NCI-H82 treated with DMSO at 0.1 percent for 48 hours (cell line): ENCODE results near the gene TBC1D3B.
"Not testable (repeated sequence)": the region's sequence is repeated elsewhere in the genome, so short reads cannot be mapped to it uniquely, and the experiment has no call there.

Experiments
- DNase-seq: peaks from one replicate; lab custom pipeline; 2025; ENCODE audit not compliant: unreplicated experiment; lab: John Stamatoyannopoulos, UW

TBC1D3B gene

DNA sequence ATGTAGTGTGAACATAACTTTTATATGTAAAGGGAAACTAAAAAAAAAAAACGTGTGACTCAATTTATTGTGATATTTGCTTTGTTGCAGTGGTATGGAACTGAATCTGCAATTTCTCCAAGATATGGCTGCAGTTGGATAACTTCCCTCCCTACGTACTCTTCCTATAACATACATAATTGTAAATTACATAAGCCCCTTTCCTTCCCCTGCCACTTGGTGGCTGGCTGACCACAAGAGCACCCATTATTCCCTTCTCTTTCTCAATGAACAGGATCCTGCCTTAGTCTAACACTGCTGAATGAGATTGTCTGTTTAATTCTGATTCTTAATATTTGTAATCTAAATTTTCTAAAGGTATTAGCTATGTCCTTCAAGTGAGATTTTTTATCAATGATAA, 45.0 kb downstream of the TBC1D3B start:
- no peak for DNase-seq

DNA sequence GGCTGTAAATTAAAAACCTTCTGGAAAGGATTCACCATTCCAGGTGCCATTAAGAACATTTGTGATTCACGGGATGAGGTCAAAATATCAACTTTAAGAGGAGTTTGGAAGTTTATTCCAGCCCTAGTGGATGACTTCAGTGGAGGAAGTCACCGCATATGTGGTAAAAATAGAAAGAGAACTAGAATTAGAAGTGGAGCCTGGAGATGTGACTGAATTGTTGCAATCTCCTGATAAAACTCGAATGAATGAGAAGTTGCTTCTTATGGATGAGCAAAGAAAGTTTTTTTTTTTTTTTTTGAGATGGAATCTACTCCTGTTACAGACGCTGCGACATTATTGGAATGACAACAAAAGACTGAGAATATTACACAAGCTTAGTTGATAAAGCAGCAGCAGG, 46.1 kb downstream of the TBC1D3B start:
- DNase-seq, result no peak

DNA sequence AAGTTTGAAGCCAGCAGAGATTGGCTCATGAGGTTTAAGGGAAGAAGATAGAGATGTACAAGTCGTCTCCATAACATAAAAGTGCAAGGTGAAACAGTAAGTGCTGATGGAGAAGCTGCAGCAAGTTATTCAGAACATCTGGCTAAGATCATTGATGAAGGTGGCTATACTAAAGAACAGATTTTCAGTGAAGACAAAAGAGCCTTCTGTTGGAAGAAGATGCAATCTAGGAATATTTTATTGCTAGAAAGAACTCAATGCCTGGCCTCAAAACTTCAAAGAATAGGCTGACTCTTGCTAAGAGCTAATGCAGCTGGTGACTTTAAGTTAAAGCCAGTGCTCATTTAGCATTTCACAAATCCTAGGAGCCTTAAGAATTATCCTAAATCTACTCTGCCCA, 46.8 kb downstream of the TBC1D3B start:
- DNase-seq, result no peak

DNA sequence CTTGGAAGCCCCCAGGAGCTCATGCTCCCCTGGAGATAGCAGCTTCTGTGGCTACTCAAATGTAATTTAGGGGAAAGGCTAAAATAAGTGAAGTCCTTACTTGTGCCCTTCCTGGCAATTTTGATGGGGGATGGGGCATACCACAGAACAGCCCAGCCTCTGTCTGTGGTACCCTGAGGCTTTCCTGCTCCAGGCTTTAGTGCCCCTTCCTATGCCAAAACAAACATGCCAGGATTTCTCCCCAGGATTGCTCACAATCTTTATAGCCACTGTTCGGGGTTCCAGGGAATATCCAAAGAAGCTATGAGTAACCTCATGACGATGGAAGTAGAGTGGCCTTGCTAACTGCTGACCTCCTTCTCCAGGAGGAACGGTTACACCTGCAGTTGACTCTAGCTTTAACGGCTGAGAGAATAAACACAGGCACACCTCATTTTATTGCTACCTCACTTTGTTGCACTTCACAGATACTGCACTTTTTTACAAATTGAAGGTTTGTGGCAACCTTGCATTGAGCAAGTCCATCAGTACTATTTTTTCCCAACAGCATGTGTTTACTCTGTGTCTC, 47.9 kb downstream of the TBC1D3B start:
- DNase-seq, result no peak

DNA sequence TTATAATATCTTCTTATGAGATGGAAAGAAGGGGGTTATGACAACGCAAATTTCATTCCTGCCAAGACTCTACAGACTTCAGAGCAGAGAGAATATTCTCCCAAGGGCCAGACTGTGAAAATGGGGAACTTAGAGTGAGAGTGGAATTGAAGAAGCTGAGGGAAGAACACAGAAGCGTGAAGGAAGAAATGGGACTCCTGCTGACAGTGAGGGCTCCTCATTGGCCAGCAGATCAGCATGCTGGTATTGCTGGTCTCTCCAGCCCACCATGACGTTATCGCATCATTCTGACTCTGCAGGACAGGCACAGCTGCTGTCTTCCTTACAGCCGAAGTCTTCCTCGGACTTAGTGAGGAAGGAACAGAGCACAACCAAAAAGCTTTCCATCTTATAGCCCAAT, 48.5 kb downstream of the TBC1D3B start:
- DNase-seq, result no peak

DNA sequence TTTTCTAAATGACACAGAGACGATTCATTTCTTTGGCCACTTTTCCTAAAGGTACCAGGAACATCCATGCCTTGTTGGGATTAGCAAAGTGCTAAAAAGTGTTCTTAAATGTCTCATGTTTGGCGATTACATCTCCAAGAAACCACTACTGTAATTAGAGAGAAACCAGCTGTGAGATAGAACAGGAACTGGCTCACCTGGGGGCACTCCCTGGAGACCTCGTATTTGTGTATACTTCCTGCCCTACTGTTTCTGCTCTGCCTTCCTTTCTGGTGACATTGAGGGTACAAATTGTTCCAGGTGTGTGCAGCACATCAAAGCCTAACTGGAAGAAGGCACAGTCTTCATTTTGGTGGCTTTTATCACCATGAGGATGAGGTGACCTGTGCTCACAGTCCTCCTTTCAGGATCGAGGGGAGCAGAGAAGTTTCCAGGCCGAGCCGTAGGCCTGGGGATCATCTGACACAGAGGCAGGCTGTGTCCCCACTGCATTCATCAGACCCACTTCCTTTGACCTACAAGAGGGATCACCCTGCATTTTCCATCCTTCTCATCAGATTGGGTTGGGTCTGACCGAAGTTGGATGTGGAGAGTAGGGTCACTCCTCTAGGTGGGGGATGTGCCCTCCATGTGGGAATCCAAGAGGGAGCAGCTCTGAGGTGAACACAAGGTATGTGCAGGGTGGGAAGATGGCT, 49.1 kb downstream of the TBC1D3B start:
- no peak for DNase-seq

DNA sequence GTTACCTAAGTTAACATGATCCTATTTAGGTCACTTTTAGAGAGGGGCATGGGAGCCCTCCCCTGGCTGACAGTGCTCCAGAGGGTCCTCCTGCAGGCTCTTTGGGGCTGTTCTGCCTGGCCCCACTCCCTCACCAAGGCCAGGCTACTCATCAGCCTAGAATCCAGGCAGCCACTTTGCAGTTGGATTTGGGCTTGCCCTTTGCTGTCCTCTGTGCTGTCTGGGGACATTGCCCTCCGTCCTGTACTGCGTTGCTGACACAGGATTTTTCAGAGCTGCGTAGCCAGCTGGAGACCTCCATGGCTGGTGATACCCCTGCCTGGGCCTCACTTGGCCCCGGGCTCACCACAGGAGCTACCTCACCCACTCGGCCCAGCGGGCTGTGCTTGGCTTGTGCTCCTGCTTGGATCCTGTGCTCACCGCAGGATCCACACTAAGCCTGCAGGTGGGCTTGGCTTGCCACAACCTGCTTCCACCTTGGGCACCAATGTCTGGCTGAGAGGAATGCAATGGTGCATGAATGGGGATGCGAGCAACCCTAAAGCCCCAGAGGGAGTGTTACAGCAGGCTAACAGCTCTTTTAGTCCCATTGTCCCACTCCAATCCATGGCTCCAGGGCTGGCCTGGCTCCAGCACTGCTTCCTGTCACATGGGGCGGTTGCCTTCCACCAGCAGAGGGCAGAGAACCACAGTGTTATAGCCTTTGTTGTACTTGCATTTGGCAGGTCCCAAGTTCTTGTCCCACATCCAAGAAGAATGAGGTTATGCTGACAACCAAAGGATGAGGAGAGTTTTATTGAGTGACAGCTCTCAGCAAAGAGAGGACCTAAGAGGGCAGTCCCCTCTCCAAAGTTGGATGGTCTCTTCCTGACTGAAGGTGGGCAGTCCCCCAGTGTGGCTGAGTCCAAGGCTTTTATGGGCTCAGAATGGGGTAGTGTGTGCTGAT, 51.3 kb downstream of the TBC1D3B start:
- no peak for DNase-seq

DNA sequence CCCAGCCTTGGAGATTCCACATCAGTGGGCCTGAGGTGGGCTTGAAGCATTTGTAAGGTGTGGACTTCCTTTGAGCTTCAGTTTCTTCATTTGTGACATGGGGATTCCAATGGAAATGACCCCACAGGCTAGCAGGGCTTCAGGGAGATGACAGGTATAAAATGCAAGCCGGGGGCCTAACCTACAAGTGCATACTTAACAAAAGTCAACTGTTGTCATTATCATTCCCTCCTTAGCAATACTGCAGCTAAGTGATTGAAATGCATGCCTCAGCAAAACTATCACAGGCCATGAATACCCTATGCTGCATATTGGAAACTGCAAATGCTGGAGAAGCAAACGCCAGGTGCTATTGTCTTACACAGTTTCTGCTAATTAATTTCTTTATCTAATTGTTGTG, 53.0 kb downstream of the TBC1D3B start:
- no peak for DNase-seq

DNA sequence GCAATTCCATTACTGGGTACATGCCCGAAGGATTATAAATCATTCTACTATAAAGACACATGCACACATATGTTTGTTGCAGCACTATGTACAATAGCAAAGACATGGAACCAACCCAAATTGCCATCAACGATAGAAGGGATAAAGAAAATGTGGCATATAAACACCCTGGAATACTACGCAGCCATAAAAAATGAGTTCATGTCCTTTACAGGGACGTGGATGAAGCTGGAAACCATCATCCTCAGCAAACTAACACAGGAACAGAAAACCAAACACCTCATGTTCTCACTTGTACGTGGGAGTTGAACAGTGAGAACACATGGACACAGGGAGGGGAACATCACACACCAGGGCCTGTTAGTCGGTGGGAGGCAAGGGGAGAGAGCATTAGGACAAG, 55.3 kb downstream of the TBC1D3B start:
- not testable (repeated sequence) for DNase-seq

DNA sequence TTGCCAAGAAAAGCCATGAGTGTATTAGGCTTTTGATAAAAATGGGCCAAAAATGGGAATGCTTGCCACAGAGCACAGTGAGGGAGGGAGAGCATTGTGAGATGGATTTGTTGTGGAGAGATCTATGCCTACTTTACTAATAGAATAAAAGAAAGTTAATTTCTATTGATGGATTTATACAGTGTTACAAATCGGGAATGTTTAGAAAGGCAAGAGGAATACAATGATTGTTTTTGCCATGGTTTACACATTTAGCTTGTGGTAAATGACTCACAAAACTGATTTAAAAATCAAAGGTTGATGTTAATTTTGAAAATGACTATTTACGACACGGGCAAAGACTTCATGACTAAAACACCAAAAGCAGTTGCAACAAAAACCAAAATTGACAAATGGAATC, 56.2 kb downstream of the TBC1D3B start:
- no peak for DNase-seq

DNA sequence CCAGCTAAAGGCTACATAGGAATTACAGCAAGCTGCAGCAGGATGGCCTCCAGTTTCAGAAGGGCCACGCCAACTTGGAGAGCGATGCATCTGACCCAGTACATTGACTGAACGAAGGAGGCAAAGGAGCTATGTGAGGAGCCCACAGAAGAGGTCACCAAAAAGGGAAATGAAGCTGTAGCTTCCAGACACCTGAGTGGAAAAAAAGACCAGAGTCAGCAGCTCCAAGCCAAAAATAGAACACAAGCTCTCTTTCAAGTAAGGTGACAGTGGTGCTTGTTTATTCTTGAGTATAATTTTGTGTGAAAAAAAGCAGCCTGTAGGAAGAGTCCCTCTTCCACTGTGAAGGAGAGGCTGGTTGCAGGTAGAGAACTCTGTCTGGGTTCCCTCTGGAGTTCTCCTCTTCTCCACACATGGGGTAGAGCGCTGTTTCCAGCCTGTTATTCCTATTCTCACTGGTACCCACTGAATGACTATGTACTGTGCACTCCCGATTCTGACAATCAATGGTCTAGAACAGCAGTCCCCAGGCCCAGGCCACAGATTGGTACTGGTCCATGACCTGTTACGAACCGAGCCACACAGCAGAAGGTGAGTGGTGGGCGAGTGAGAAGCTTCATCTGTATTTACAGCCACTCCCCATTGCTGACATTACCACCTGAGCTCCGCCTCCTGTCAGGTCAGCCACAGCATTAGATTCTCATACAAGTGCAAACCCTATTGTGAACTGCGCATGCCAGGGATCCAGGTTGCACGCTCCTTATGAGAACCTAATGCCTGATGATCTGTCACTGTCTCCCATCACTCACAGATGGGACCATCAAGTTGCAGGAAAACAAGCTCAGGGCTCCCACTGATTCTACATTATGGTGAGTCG, 57.7 kb downstream of the TBC1D3B start:
- DNase-seq, result no peak

DNA sequence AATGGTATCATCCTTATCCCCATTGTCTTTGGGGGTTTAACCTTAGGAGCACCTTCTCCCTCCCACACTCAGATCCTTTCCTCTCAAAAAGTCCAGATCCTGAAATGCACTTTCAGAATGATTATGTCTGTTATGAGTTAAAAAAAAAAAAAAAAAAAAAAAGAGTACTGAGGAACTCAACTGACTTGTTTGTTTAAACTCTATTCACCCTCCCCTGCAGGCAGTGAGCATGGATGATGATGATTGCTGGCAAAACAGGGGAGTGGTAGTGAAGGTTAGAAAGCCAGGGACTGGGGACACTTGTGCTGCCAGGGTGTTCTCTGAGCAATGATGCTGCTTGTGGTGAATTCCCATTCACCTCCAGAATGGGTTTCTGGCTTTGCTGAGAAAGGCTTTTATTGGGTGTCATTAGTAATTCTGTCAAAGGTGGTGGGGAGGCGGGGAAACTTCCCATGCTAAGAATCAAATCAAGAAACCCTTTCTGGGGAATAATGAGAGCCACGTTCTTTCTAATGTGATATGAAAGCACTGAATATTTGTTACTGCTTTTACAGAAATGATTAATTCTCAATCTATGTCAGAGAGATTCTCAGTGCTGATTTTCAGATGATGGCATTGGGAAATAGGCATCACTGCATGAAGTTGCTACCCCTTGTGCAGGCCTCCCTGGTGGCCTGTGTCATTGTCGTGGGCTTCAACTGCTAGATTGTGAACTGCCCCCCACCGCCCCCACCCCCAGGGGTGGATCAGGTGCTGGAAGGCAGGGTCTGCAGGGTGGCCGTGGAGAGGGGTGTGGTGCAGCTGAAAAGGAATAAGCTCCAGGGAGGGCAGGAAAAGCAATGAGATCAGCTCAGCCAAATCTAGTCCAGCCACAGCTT, 58.7 kb downstream of the TBC1D3B start:
- DNase-seq, result no peak
